IMR-90 (cell line): ENCODE data around the gene KLRB1. TPM values are rescaled to one million over a fixed set of nuclear protein-coding genes. Genes with fewer than 3 reads are reported as not detected.
"Not testable (repeated sequence)": the region's sequence is repeated elsewhere in the genome, so short reads cannot be mapped to it uniquely, and the experiment has no call there.

Source experiments
- ATAC-seq: fragments of 200-7000 bp; cut with Tn5 transposase; 2 replicates; pipeline ENCODE4 v1.9.1; 2020; ENCODE audit warnings: low read depth, mild to moderate bottlenecking, moderate library complexity
- BruUV-seq: library from RNA; stranded (reverse); fragments of 400-500 nt; replicated peaks from 2 replicates; lab custom pipeline; 2021; lab: Mats Ljungman, UMichigan
- CTCF ChIA-PET: fragments of 300-600 bp; formaldehyde crosslinking; extraction: SDS; loops from one replicate; lab custom pipeline; 2021; ENCODE audit warnings: antibody characterized with exemption; lab: Yijun Ruan, JAX
- POLR2A ChIA-PET: fragments of 300-600 bp; sonication (Branson Sonifier 250); formaldehyde crosslinking; loops from one replicate; lab custom pipeline; 2022; ENCODE audit warnings: antibody characterized with exemption; ENCODE audit not compliant: unreplicated experiment; lab: Charles Lee
- DNase-seq: peaks from one replicate; pipeline ENCODE4 v3.0.0; 2013
- H2AFZ ChIP-seq: replicated peaks from 2 replicates; pipeline ENCODE3; 2013; ENCODE audit warnings: low read length, mild to moderate bottlenecking; ENCODE audit not compliant: poor library complexity
- H2AK5ac ChIP-seq: 2 replicates; pipeline ENCODE4 v1.6.1; 2013; ENCODE audit warnings: low read depth, low read length, inconsistent platforms
- H2AK9ac ChIP-seq: replicated peaks from 2 replicates; pipeline ENCODE3; 2013; ENCODE audit warnings: mild to moderate bottlenecking, low read depth, low read length, moderate library complexity; ENCODE audit not compliant: poor library complexity
- H2BK120ac ChIP-seq: 2 replicates; pipeline ENCODE4 v1.6.1; 2013; ENCODE audit warnings: low read depth, low read length, inconsistent platforms
- H2BK15ac ChIP-seq: 3 replicates; pipeline ENCODE4 v1.6.1; 2013; ENCODE audit warnings: low read depth, low read length, inconsistent platforms
- H2BK20ac ChIP-seq: 2 replicates; pipeline ENCODE4 v1.6.1; 2013; ENCODE audit warnings: low read depth, mild to moderate bottlenecking, inconsistent platforms, low read length, moderate library complexity
- H2BK5ac ChIP-seq: 2 replicates; pipeline ENCODE4 v1.6.1; 2013; ENCODE audit warnings: mild to moderate bottlenecking, low read depth, low read length, inconsistent platforms; ENCODE audit not compliant: poor library complexity, severe bottlenecking
- H3K14ac ChIP-seq: replicated peaks from 2 replicates; pipeline ENCODE4 v1.6.1; 2013; ENCODE audit warnings: low read depth, low read length, inconsistent platforms
- H3K18ac ChIP-seq: 2 replicates; pipeline ENCODE4 v1.6.1; 2013; ENCODE audit warnings: low read depth, low read length, control low read depth
- H3K23ac ChIP-seq: 2 replicates; pipeline ENCODE4 v1.6.1; 2013; ENCODE audit warnings: low read depth, low read length, inconsistent platforms
- H3K27ac ChIP-seq: 2 replicates; pipeline ENCODE4 v1.5.1; 2013; ENCODE audit warnings: mild to moderate bottlenecking, control low read depth, low read length; ENCODE audit not compliant: insufficient read depth
- H3K27me3 ChIP-seq: 2 replicates; pipeline ENCODE4 v1.6.1; 2013; ENCODE audit warnings: low read length; ENCODE audit not compliant: control insufficient read depth, insufficient read depth
- H3K36me3 ChIP-seq: 2 replicates; pipeline ENCODE4 v1.6.1; 2013; ENCODE audit warnings: low read length, mixed read lengths; ENCODE audit not compliant: control insufficient read depth, insufficient read depth
- H3K4ac ChIP-seq: 2 replicates; pipeline ENCODE4 v1.6.1; 2013; ENCODE audit warnings: low read depth, low read length, inconsistent platforms
- H3K4me1 ChIP-seq: 2 replicates; pipeline ENCODE4 v1.6.1; 2013; ENCODE audit warnings: low read length, mixed read lengths; ENCODE audit not compliant: control insufficient read depth, insufficient read depth
- H3K4me2 ChIP-seq: 2 replicates; pipeline ENCODE4 v1.6.1; 2013; ENCODE audit warnings: low read depth, mild to moderate bottlenecking, control low read depth, low read length, moderate library complexity
- H3K4me3 ChIP-seq: 2 replicates; pipeline ENCODE4 v1.5.1; 2013; ENCODE audit warnings: low read depth, mild to moderate bottlenecking, control low read depth, low read length, moderate library complexity; ENCODE audit not compliant: insufficient read depth
- H3K56ac ChIP-seq: 2 replicates; pipeline ENCODE4 v1.6.1; 2013; ENCODE audit warnings: low read length, inconsistent platforms; ENCODE audit not compliant: insufficient read depth; ENCODE audit errors: extremely low read depth
- H3K79me1 ChIP-seq, 2 experiments: 2 replicates each; pipeline ENCODE4 v1.6.1; 2013; ENCODE audit warnings: low read length in 2 of 2, inconsistent platforms in 1 of 2, low read depth in 1 of 2
- H3K9ac ChIP-seq: 2 replicates; pipeline ENCODE4 v1.6.1; 2013; ENCODE audit warnings: low read depth, low read length, control low read depth
- H3K9me1 ChIP-seq: 2 replicates; pipeline ENCODE4 v1.6.1; 2013; ENCODE audit warnings: low read length, inconsistent platforms; ENCODE audit not compliant: insufficient read depth
- H3K9me3 ChIP-seq: 2 replicates; pipeline ENCODE4 v1.6.1; 2013; ENCODE audit warnings: low read length; ENCODE audit not compliant: control insufficient read depth, insufficient read depth
- H4K20me1 ChIP-seq: 2 replicates; pipeline ENCODE4 v1.6.1; 2013; ENCODE audit warnings: low read length, inconsistent platforms; ENCODE audit not compliant: insufficient read depth
- H4K5ac ChIP-seq: 2 replicates; pipeline ENCODE4 v1.6.1; 2013; ENCODE audit warnings: mild to moderate bottlenecking, low read depth, low read length, control low read depth
- H4K8ac ChIP-seq, 2 experiments: 2 replicates each; pipeline ENCODE4 v1.6.1; 2013; ENCODE audit warnings: low read depth in 2 of 2, low read length in 2 of 2, control low read depth in 1 of 2, inconsistent platforms in 1 of 2
- H4K91ac ChIP-seq: 2 replicates; pipeline ENCODE4 v1.6.1; 2013; ENCODE audit warnings: low read depth, low read length, inconsistent platforms; ENCODE audit not compliant: insufficient read depth
- WGBS, 2 experiments: methylation state at CpG; one replicate each; pipeline versions ENCODE4 v1.1.5 to v1.1.7; 2013; ENCODE audit warnings: missing lambda C conversion rate in 2 of 2; ENCODE audit not compliant: insufficient read length in 1 of 2; ENCODE audit errors: extremely low coverage in 2 of 2; 5-methylcytosine and 5-hydroxymethylcytosine counted together
- dilution Hi-C: fragments of 300-500 bp; cut with HindIII; formaldehyde crosslinking; loops from one replicate; pipeline ENCODE4 v1.14.3; 2018; ENCODE audit warnings: low sequenced_read_pairs; ENCODE audit not compliant: unreplicated experiment
- in situ Hi-C: fragments of 300-500 bp; cut with MboI; formaldehyde crosslinking; loops from 3 replicates; pipeline ENCODE4 v1.14.3; 2019; ENCODE audit warnings: low sequenced_read_pairs, inconsistent platforms, mixed read lengths
- intact Hi-C: fragments of 100-400 bp; cut with micrococcal nuclease; formaldehyde crosslinking; loops from 2 replicates; pipeline ENCODE4 v1.10.0; 2022
- polyA plus RNA-seq, 3 experiments: library from polyadenylated mRNA; depleted of rRNA; stranded (reverse); fragments of >200 nt; gene quantifications; 2 replicates each; pipeline ENCODE4 v1.2.3, GENCODE V29; 2012; ENCODE audit warnings: low replicate concordance in 1 of 3
- total RNA-seq: library from RNA; depleted of rRNA; stranded (reverse); fragments of >200 nt; gene quantifications from 2 replicates; pipeline ENCODE4 v1.2.3, GENCODE V29; 2012

Gene KLRB1
- total and polyA plus RNA-seq, 2 of the 4 experiments (the other 2 are of a cell fraction): not detected

DNA sequence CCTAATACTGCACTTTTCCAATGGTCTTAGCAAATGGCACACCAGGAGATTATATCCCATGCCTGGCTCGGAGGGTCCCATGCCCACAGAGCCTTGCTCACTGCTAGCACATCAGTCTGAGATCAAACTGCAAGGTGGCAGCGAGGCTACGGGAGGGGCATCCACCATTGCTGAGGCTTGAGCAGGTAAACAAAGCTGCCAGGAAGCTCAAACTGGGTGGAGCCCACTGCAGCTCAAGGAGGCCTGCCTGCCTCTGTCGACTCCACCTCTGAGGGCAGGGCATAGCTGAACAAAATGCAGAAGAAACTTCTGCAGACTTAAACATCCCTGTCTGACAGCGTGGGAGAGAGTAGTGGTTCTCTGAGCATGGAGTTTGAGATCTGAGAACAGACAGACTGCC is 2.9 kb upstream of the KLRB1 start:
- H4K5ac ChIP-seq, CTCF ChIA-PET, H2BK120ac ChIP-seq, in situ Hi-C loops, DNase-seq, BruUV-seq, H3K9ac ChIP-seq, H4K91ac ChIP-seq, H3K36me3 ChIP-seq, H3K14ac ChIP-seq, H3K4me3 ChIP-seq, H3K56ac ChIP-seq, H2BK15ac ChIP-seq, H2BK20ac ChIP-seq, H3K4ac ChIP-seq, H3K9me1 ChIP-seq, H3K9me3 ChIP-seq, ATAC-seq, H2BK5ac ChIP-seq, H4K8ac ChIP-seq, H2AK5ac ChIP-seq, H3K27ac ChIP-seq, H3K18ac ChIP-seq, H3K4me1 ChIP-seq, intact Hi-C loops, H3K79me1 ChIP-seq, H3K4me2 ChIP-seq, H2AK9ac ChIP-seq, H3K23ac ChIP-seq, H4K20me1 ChIP-seq, dilution Hi-C loops, H2AFZ ChIP-seq, H3K27me3 ChIP-seq: not testable (repeated sequence)
- 79% methylated on average over 3 of the region's 5 CpGs; no CpG with 5 or more reads in 1 of the 2 experiments for WGBS, 2 experiments
- POLR2A ChIA-PET: interaction anchor here (0.6 kb wide), 1 partner anchor 65 kb away, joined by 3 read pairs; no protein-coding TSS in a partner anchor
